ENCODE results near the gene UBASH3B. TPM values are rescaled to one million over a fixed set of nuclear protein-coding genes. Genes with fewer than 3 reads are reported as not detected.

Gene UBASH3B
- total and polyA plus RNA-seq, 2 of the 13 experiments (the other 11 are each of a cell fraction or from before 2014, with no cell fraction given) = 4.4 to 7.6 TPM

DNA sequence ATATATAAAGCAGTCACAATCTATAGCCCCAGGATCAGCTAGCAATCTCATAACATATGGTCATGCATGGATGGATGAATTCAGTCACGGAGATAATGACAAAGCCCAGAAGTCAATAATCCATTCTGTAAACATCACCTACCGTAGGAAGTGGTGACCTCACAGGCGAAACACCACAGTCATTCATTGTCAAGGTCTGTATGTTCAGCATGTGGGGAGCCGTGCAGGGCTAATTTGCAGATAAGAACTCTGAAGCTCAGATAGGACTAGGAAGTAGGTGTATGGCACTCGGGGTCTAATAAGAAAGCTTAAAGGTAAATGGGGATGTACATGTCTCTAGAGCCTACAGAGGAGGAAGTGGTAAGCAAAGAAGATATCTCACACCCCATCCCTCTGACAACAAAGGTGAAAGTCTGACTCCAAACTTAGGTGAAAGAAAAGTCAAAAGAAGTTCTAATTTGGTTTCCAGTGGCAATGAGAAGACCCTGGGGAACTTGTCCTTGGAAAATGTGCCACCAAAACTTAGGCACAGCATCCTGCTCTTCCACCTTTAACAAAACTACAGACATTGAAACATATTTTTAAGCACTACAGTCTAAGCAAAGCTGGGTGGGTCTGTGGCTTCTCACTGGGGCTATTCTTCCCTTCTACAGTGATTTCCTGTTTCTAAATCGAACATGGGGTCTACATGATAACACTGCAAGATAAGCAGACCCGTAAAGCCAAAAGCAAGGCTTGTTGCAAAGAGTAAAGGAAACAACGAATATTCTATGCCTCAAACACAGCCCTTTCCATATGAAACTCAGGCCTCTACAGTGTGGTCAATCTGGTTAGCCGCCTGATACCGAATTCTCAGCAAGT, 188.0 kb downstream of the UBASH3B start (continued):
- TF ChIP-seq MAF1 (CRISPR knock-in tag; IDR thresholded peaks at IDR 0.05; ENCODE audit: borderline replicate concordance) (no peak), SETDB1 (CRISPR knock-in tag; IDR thresholded peaks at IDR 0.05; ENCODE audit: borderline replicate concordance) (no peak), ZNF704 (CRISPR knock-in tag; IDR thresholded peaks at IDR 0.05; ENCODE audit: borderline replicate concordance) (no peak), MIXL1 (CRISPR knock-in tag; IDR thresholded peaks at IDR 0.05) (peak; percentile 77), FOXA1 (IDR thresholded peaks at IDR 0.05) (no peak), FOXA1 (CRISPR knock-in tag; IDR thresholded peaks at IDR 0.05) (peak; percentile 79), TBX2 (CRISPR knock-in tag; IDR thresholded peaks at IDR 0.05; ENCODE audit: borderline replicate concordance) (peak; percentile 64), SMARCE1 (IDR thresholded peaks at IDR 0.05; ENCODE audit: borderline replicate concordance) (no peak), ZNF772 (CRISPR knock-in tag; IDR thresholded peaks at IDR 0.05) (no peak), THAP11 (CRISPR knock-in tag; IDR thresholded peaks at IDR 0.05) (no peak), RARA (CRISPR knock-in tag; IDR thresholded peaks at IDR 0.05) (peak; percentile 65), IRF2 (CRISPR knock-in tag; IDR thresholded peaks at IDR 0.05) (no peak), HDAC2 (CRISPR knock-in tag; IDR thresholded peaks at IDR 0.05) (0 out of 2 replicates have a peak, but pooled peaks have one; percentile 35), FOSL2 (CRISPR knock-in tag; IDR thresholded peaks at IDR 0.05) (peak; percentile 76), PRDM4 (CRISPR knock-in tag; IDR thresholded peaks at IDR 0.05; ENCODE audit: borderline replicate concordance) (no peak), RORA (CRISPR knock-in tag; IDR thresholded peaks at IDR 0.05) (no peak), ELF1 (CRISPR knock-in tag; IDR thresholded peaks at IDR 0.05) (peak; percentile 40; the same call in 1 of the 2 replicates), CAMTA2 (CRISPR knock-in tag; IDR thresholded peaks at IDR 0.05; ENCODE audit: borderline replicate concordance) (no peak)
- TF ChIP-seq, protein P1, sequence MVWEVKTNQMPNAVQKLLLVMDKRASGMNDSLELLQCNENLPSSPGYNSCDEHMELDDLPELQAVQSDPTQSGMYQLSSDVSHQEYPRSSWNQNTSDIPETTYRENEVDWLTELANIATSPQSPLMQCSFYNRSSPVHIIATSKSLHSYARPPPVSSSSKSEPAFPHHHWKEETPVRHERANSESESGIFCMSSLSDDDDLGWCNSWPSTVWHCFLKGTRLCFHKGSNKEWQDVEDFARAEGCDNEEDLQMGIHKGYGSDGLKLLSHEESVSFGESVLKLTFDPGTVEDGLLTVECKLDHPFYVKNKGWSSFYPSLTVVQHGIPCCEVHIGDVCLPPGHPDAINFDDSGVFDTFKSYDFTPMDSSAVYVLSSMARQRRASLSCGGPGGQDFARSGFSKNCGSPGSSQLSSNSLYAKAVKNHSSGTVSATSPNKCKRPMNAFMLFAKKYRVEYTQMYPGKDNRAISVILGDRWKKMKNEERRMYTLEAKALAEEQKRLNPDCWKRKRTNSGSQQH (CRISPR knock-in tag; IDR thresholded peaks at IDR 0.05; ENCODE audit: low read depth) = 0 out of 2 replicates have a peak, but pooled peaks have one; percentile 21
- TF ChIP-seq, protein P2, sequence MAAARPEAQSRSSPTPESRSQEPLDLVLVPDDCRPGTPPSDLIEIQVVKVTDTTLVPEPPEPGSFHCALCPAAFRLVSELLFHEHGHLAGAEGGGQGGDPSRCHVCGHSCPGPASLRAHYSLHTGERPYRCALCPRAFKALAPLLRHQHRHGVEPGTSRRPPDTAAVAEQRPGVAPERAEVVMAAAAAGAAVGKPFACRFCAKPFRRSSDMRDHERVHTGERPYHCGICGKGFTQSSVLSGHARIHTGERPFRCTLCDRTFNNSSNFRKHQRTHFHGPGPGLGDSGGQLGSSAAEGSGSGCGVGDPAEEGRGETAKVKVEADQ (CRISPR knock-in tag; IDR thresholded peaks at IDR 0.05; ENCODE audit: borderline replicate concordance) = peak; percentile 62; the same call in 1 of the 2 replicates
- TF ChIP-seq, protein P3, sequence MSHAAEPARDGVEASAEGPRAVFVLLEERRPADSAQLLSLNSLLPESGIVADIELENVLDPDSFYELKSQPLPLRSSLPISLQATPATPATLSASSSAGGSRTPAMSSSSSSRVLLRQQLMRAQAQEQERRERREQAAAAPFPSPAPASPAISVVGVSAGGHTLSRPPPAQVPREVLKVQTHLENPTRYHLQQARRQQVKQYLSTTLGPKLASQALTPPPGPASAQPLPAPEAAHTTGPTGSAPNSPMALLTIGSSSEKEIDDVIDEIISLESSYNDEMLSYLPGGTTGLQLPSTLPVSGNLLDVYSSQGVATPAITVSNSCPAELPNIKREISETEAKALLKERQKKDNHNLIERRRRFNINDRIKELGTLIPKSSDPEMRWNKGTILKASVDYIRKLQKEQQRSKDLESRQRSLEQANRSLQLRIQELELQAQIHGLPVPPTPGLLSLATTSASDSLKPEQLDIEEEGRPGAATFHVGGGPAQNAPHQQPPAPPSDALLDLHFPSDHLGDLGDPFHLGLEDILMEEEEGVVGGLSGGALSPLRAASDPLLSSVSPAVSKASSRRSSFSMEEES (CRISPR knock-in tag; IDR thresholded peaks at IDR 0.05) = 0 out of 2 replicates have a peak, but pooled peaks have one; percentile 45

Data from HepG2 (cell line).